ENCODE measurements around the gene HVCN1.
A peak's percentile ranks its signal among the peaks of the same experiment; 100 is the strongest.

Gene HVCN1

GRCh38 chr12:110699591-110700445 lies 10.9 kb upstream of the HVCN1 start:
- no peak for DNase-seq (ENCODE audit: low read depth)

GRCh38 chr12:110698171-110698902 lies 9.4 kb upstream of the HVCN1 start:
- DNase-seq (ENCODE audit: low read depth), result peak; percentile 64

GRCh38 chr12:110697236-110697635 lies 8.3 kb upstream of the HVCN1 start:
- no peak for DNase-seq (ENCODE audit: low read depth)

- no peak for DNase-seq (ENCODE audit: low read depth)
These were observed 7.4 kb upstream of the HVCN1 start for GRCh38 chr12:110696283-110696682.

- DNase-seq (ENCODE audit: low read depth), result no peak
These were observed 5.5 kb upstream of the HVCN1 start for GRCh38 chr12:110694330-110694901.

- no peak for DNase-seq (ENCODE audit: low read depth)
These were observed 4.8 kb upstream of the HVCN1 start for GRCh38 chr12:110693731-110694130.

GRCh38 chr12:110690127-110690430 lies 1.2 kb upstream of the HVCN1 start:
- DNase-seq (ENCODE audit: low read depth), result no peak

- DNase-seq (ENCODE audit: low read depth), result no peak
These were observed 589 bp upstream of the HVCN1 start for GRCh38 chr12:110689281-110690126.

- no peak for DNase-seq (ENCODE audit: low read depth)
These were observed 1.3 kb downstream of the HVCN1 start for GRCh38 chr12:110687396-110688169.

- DNase-seq (ENCODE audit: low read depth), result no peak
These were observed 2.5 kb downstream of the HVCN1 start for GRCh38 chr12:110686294-110686903.

- DNase-seq (ENCODE audit: low read depth), result no peak
These were observed 4.5 kb downstream of the HVCN1 start for GRCh38 chr12:110684312-110684836.

- DNase-seq (ENCODE audit: low read depth), result no peak
These were observed 5.0 kb downstream of the HVCN1 start for GRCh38 chr12:110683888-110684287.

- no peak for DNase-seq (ENCODE audit: low read depth)
These were observed 8.9 kb downstream of the HVCN1 start for GRCh38 chr12:110680032-110680431.

GRCh38 chr12:110679201-110679600 lies 9.7 kb downstream of the HVCN1 start:
- DNase-seq (ENCODE audit: low read depth), result no peak

GRCh38 chr12:110677982-110678381 lies 10.9 kb downstream of the HVCN1 start:
- DNase-seq (ENCODE audit: low read depth), result no peak

GRCh38 chr12:110677206-110677911 lies 11.6 kb downstream of the HVCN1 start:
- DNase-seq (ENCODE audit: low read depth), result no peak

GRCh38 chr12:110676171-110676570 lies 12.7 kb downstream of the HVCN1 start:
- no peak for DNase-seq (ENCODE audit: low read depth)

- DNase-seq (ENCODE audit: low read depth), result no peak
These were observed 18.7 kb downstream of the HVCN1 start for GRCh38 chr12:110670161-110670701.

- DNase-seq (ENCODE audit: low read depth), result no peak
These were observed 19.8 kb downstream of the HVCN1 start for GRCh38 chr12:110669193-110669502.
